ENCODE data around the gene HPCAL1.

DNA sequence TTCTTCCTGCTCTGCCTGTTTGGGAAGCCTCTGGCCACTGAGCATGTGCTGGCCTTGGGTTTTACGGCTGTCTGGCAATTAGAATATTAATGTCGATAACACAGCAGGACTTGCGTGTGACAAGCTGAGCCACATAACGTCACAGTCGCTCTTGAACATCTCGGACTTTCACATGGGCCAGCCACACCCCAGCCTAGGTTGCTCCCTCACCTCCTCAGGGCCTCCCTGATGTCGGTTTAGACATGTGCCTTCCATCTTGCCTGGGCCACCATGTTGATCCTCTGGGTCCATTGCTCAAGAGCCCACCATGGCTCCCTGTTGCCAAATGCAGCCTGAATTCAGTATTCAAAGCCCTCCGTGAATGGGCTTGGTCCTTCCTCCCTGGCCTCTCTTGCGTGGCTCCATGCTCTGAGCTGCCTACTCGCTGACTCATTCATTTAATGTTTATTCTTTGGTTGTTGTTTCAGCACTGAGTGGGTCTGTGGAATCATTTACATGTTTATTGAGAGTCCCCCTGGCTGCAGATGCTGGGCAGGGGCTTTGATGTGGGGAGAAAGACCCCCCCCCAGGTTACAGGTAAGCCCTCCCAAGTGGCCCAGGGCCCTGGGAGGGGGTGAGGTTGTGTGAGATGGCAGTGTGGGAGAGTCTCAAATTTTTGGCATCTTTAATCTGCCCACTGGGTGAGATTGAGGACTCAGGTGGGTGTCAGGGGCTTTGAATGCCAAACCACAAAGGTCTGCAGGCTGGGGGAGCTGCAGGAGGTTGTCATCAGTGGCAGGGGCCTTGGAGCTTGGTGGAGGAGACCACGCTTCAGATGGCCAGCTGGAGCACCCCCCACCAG, 83.4 kb downstream of the HPCAL1 start:
- no peak for TF ChIP-seq CTCF (IDR thresholded peaks at IDR 0.05)
- TF ChIP-seq POLR2A (IDR thresholded peaks at IDR 0.05): no peak

Data from body of pancreas (tissue), 4 donors.